Loucy (cell line): ENCODE measurements around the gene GPC2.

Source experiments
- H2AFZ ChIP-seq: fragments of 200-600 bp; sonication (generic); 2 replicates; pipeline ENCODE4 v1.6.0; 2016; ENCODE audit warnings: antibody characterized with exemption, mild to moderate bottlenecking, low read length, moderate library complexity
- H3F3A ChIP-seq: fragments of 200-600 bp; 2 replicates; pipeline ENCODE4 v1.6.0; 2016; ENCODE audit warnings: antibody characterized with exemption, low read depth, mild to moderate bottlenecking
- H3K27me3 ChIP-seq: fragments of 200-600 bp; sonication (generic); 2 replicates; pipeline ENCODE4 v1.6.1; 2014; ENCODE audit warnings: low read length, mild to moderate bottlenecking; ENCODE audit not compliant: insufficient read depth, poor library complexity, severe bottlenecking
- H3K36me3 ChIP-seq: fragments of 200-600 bp; sonication (generic); 2 replicates; pipeline ENCODE4 v1.6.1; 2016; ENCODE audit warnings: low read length; ENCODE audit not compliant: insufficient read depth
- H3K4me1 ChIP-seq: fragments of 200-600 bp; sonication (generic); 2 replicates; pipeline ENCODE4 v1.5.1; 2014; ENCODE audit warnings: low read length, mild to moderate bottlenecking; ENCODE audit not compliant: insufficient read depth, poor library complexity, severe bottlenecking
- H3K4me2 ChIP-seq: fragments of 200-600 bp; sonication (generic); 2 replicates; pipeline ENCODE4 v1.6.0; 2014; ENCODE audit warnings: antibody characterized with exemption, low read length, low read depth, mild to moderate bottlenecking; ENCODE audit not compliant: poor library complexity, severe bottlenecking
- H3K4me3 ChIP-seq: fragments of 200-600 bp; sonication (generic); 2 replicates; pipeline ENCODE4 v1.5.1; 2014; ENCODE audit warnings: low read length, mild to moderate bottlenecking, mixed read lengths; ENCODE audit not compliant: poor library complexity, severe bottlenecking
- H3K79me2 ChIP-seq: fragments of 200-600 bp; sonication (generic); 2 replicates; pipeline ENCODE4 v1.6.1; 2014; ENCODE audit warnings: low read length; ENCODE audit not compliant: insufficient read depth
- H3K9ac ChIP-seq: fragments of 200-600 bp; sonication (generic); 2 replicates; pipeline ENCODE4 v1.6.0; 2014; ENCODE audit warnings: mild to moderate bottlenecking, low read depth, low read length, moderate library complexity; ENCODE audit not compliant: poor library complexity, severe bottlenecking
- H3K9me2 ChIP-seq: fragments of 200-600 bp; sonication (generic); replicated peaks from 2 replicates; pipeline ENCODE4 v1.6.1; 2016; ENCODE audit warnings: low read depth, low read length, mixed read lengths
- H3K9me3 ChIP-seq: fragments of 200-600 bp; sonication (generic); 2 replicates; pipeline ENCODE4 v1.6.1; 2014; ENCODE audit warnings: mild to moderate bottlenecking, antibody characterized with exemption, low read length, low read depth; ENCODE audit not compliant: insufficient read depth
- H4K20me1 ChIP-seq: fragments of 200-600 bp; sonication (generic); 2 replicates; pipeline ENCODE4 v1.6.0; 2014; ENCODE audit warnings: antibody characterized with exemption, low read length, mild to moderate bottlenecking; ENCODE audit not compliant: insufficient read depth, poor library complexity, severe bottlenecking
- CTCF ChIP-seq: fragments of 200-600 bp; sonication (generic); conservative IDR thresholded peaks from 2 replicates; pipeline ENCODE4 v1.5.1; 2014; ENCODE audit warnings: mild to moderate bottlenecking, antibody characterized with exemption, low read length
- EZH2phosphoT487 ChIP-seq: fragments of 200-600 bp; IDR thresholded peaks from 2 replicates; pipeline ENCODE4 v1.6.1; 2018; ENCODE audit warnings: antibody characterized with exemption, mild to moderate bottlenecking, moderate library complexity, borderline replicate concordance

GPC2 gene

GRCh38 chr7:100127866-100128636 is 49.1 kb downstream of the GPC2 start:
- Histone ChIP-seq H3K4me1 (peaks cover 25% of the 10 kb centered on the region), H3K36me3 (no peaks in the 10 kb centered on the region)

GRCh38 chr7:100126931-100127865 is 50.0 kb downstream of the GPC2 start, which contains the start of gene MBLAC1:
Gene MBLAC1, plus strand, starts transcription at chr7:100126967. Its CDS starts 429 bp downstream, at chr7:100127396.
- H3F3A ChIP-seq: no peaks in the 10 kb centered on the region; the same call in 1 of the 2 replicates
- peak within 1 kb of the TSS; percentile 97 for H3K9ac ChIP-seq
- peaks cover 25% of the 10 kb centered on the region for H3K4me1 ChIP-seq
- H3K27me3 ChIP-seq: no peaks in the 10 kb centered on the region
- peaks cover 30% of the 10 kb centered on the region for H3K79me2 ChIP-seq
- TF ChIP-seq CTCF: 0 out of 2 replicates have a peak, but pooled peaks have one; percentile 11
- TF ChIP-seq EZH2phosphoT487: no peak
- no peaks in the 10 kb centered on the region for H3K36me3 ChIP-seq
- H2AFZ ChIP-seq: peak within 1 kb of the TSS; percentile 84
- H3K9me2 ChIP-seq: no peaks in the 10 kb centered on the region
- H3K4me2 ChIP-seq: peak within 1 kb of the TSS; percentile 98
- H4K20me1 ChIP-seq: no peaks in the 10 kb centered on the region
- peak within 1 kb of the TSS; percentile 95 for H3K4me3 ChIP-seq
- no peaks in the 10 kb centered on the region for H3K9me3 ChIP-seq

More at GRCh38 chr7:100127866-100128636, 49.1 kb downstream of the GPC2 start:
- Histone ChIP-seq H3K9ac (peak overlapping the region; percentile 97), H3K9me2 (no peaks in the 10 kb centered on the region), H3K27me3 (no peaks in the 10 kb centered on the region), H3K4me2 (peak overlapping the region; percentile 98), H3K79me2 (peaks cover 25% of the 10 kb centered on the region), H3K4me3 (peak overlapping the region; percentile 95), H2AFZ (peak overlapping the region; percentile 84), H3F3A (no peaks in the 10 kb centered on the region; the same call in 1 of the 2 replicates), H3K9me3 (no peaks in the 10 kb centered on the region), H4K20me1 (no peaks in the 10 kb centered on the region)
- TF ChIP-seq EZH2phosphoT487: no peak
- no peak for TF ChIP-seq CTCF

GRCh38 chr7:100126239-100126930 is 50.8 kb downstream of the GPC2 start:
- no peaks in the 10 kb centered on the region for H3K36me3 ChIP-seq
- H3K9me2 ChIP-seq: no peaks in the 10 kb centered on the region
- no peaks in the 10 kb centered on the region for H3K9me3 ChIP-seq
- peak overlapping the region; percentile 84 for H2AFZ ChIP-seq
- no peaks in the 10 kb centered on the region; the same call in 1 of the 2 replicates for H3F3A ChIP-seq
- no peaks in the 10 kb centered on the region for H4K20me1 ChIP-seq
- peak overlapping the region; percentile 95 for H3K4me3 ChIP-seq
- H3K27me3 ChIP-seq: no peaks in the 10 kb centered on the region
- peaks cover 33% of the 10 kb centered on the region for H3K79me2 ChIP-seq
- TF ChIP-seq EZH2phosphoT487: no peak
- H3K4me1 ChIP-seq: peaks cover 25% of the 10 kb centered on the region
- H3K9ac ChIP-seq: peak overlapping the region; percentile 97
- H3K4me2 ChIP-seq: peak overlapping the region; percentile 98
